HG03460 (cell line): ENCODE results near the gene SEH1L.

Experiments
- ATAC-seq: cut with Tn5 transposase; IDR thresholded peaks from one replicate; pipeline ENCODE4 v1.9.1; 2021; ENCODE audit not compliant: unreplicated experiment

SEH1L gene

GRCh38 chr18:13035249-13035914 is 87.6 kb downstream of the SEH1L start:
- no peak for ATAC-seq

GRCh38 chr18:13036622-13037320 is 89.0 kb downstream of the SEH1L start:
- ATAC-seq, result no peak
